Spinal cord (tissue), 10 donors: ENCODE results near the gene C1QTNF6. TPM values are rescaled to one million over a fixed set of nuclear protein-coding genes. Genes with fewer than 3 reads are reported as not detected.
"Not testable (repeated sequence)": the region's sequence is repeated elsewhere in the genome, so short reads cannot be mapped to it uniquely, and the experiment has no call there.

ENCODE experiments used
- DNase-seq, 6 donors: peaks; one replicate each; pipeline versions ENCODE4 v3.0.0 to v3.0.0-alpha.2; 2013 to 2015; ENCODE audit warnings: low spot score in 6 of 6, low read depth in 4 of 6
- H3K27ac ChIP-seq: one replicate; pipeline ENCODE4 v1.5.1; 2013; ENCODE audit warnings: low read depth, low read length, control low read depth
- H3K27me3 ChIP-seq: one replicate; pipeline ENCODE4 v1.6.1; 2013; ENCODE audit warnings: low read length; ENCODE audit not compliant: control insufficient read depth, insufficient read depth
- H3K36me3 ChIP-seq: one replicate; pipeline ENCODE4 v1.6.1; 2013; ENCODE audit warnings: low read length; ENCODE audit not compliant: control insufficient read depth, insufficient read depth
- H3K4me1 ChIP-seq: one replicate; pipeline ENCODE4 v1.6.1; 2013; ENCODE audit warnings: low read length; ENCODE audit not compliant: control insufficient read depth, insufficient read depth
- H3K4me3 ChIP-seq: one replicate; pipeline ENCODE4 v1.5.1; 2013; ENCODE audit warnings: low read depth, low read length, control low read depth
- H3K9me3 ChIP-seq: one replicate; pipeline ENCODE4 v1.6.1; 2013; ENCODE audit warnings: low read length; ENCODE audit not compliant: control insufficient read depth, insufficient read depth
- WGBS: methylation state at CpG from one replicate; pipeline ENCODE4 v1.1.5; 2013; ENCODE audit warnings: missing lambda C conversion rate; ENCODE audit not compliant: insufficient coverage; 5-methylcytosine and 5-hydroxymethylcytosine counted together
- long read RNA-seq, 4 donors: transcript quantifications; one replicate each; lab custom pipeline, GENCODE V29; 2026
- polyA plus RNA-seq, 2 donors: library from polyadenylated mRNA; unstranded; fragments of 120-200 nt; gene quantifications; one replicate each; pipeline ENCODE4 v1.2.1, GENCODE V29; 2013; ENCODE audit not compliant: insufficient read length in 2 of 2
- total RNA-seq, 2 donors: library from RNA; depleted of rRNA in 1 of 2; stranded (reverse); fragments of 120-200 nt in 1 of 2; fragments of >200 nt in 1 of 2; gene quantifications; one replicate each; pipeline versions ENCODE4 v1.2.3 to v1.2.4, GENCODE V29; 2013 to 2014
- donor health status: healthy.

Gene C1QTNF6
- total RNA-seq = 10 to 100 TPM in 1 of 2 donors, 1 to 10 TPM in 1; 7.5 to 12.4 TPM
- polyA plus RNA-seq = 10 to 100 TPM; 13.4 to 15.1 TPM
- long read RNA-seq, donor 1, partial matches to known transcripts = 0 of 3 reads
- long read RNA-seq, donor 1, other reads (novel, unspliced or antisense) = 0 of 3 reads
- long read RNA-seq, donor 2 = 0 reads
- long read RNA-seq, donor 3, partial matches to known transcripts = 0 of 4 reads
- long read RNA-seq, donor 3, other reads (novel, unspliced or antisense) = 0 of 4 reads
- long read RNA-seq, donor 4, partial matches to known transcripts = 0 of 5 reads
- long read RNA-seq, donor 4, other reads (novel, unspliced or antisense) = 0 of 5 reads

- Histone ChIP-seq H3K4me1 (peaks cover 19% of the 10 kb centered on the region), H3K27ac (peak within 1 kb of the TSS; percentile 90), H3K36me3 (peaks cover 4% of the 10 kb centered on the region), H3K4me3 (peak within 1 kb of the TSS; percentile 38), H3K27me3 (no peaks in the 10 kb centered on the region), H3K9me3 (no peaks in the 10 kb centered on the region)
- 40% methylated on average over 13 of the region's 17 CpGs for WGBS
- peak in 2 of 6 donors; percentile 60 to 78 for DNase-seq
Measured at GRCh38 chr22:37187891-37188761, at the start of gene C1QTNF6. Gene C1QTNF6, minus strand, starts transcription at chr22:37188247. Its CDS starts 34 bp downstream, at chr22:37188213.

- Histone ChIP-seq H3K27ac (no peak overlapping the region), H3K27me3 (peaks cover 6% of the 10 kb centered on the region), H3K36me3 (no peaks in the 10 kb centered on the region), H3K9me3 (no peaks in the 10 kb centered on the region), H3K4me1 (peaks cover 6% of the 10 kb centered on the region), H3K4me3 (no peak overlapping the region)
- 86% methylated on average over 2 of the region's 3 CpGs for WGBS
- no peak for DNase-seq
Measured at GRCh38 chr22:37235897-37236607, 48.0 kb upstream of the C1QTNF6 start.

DNA sequence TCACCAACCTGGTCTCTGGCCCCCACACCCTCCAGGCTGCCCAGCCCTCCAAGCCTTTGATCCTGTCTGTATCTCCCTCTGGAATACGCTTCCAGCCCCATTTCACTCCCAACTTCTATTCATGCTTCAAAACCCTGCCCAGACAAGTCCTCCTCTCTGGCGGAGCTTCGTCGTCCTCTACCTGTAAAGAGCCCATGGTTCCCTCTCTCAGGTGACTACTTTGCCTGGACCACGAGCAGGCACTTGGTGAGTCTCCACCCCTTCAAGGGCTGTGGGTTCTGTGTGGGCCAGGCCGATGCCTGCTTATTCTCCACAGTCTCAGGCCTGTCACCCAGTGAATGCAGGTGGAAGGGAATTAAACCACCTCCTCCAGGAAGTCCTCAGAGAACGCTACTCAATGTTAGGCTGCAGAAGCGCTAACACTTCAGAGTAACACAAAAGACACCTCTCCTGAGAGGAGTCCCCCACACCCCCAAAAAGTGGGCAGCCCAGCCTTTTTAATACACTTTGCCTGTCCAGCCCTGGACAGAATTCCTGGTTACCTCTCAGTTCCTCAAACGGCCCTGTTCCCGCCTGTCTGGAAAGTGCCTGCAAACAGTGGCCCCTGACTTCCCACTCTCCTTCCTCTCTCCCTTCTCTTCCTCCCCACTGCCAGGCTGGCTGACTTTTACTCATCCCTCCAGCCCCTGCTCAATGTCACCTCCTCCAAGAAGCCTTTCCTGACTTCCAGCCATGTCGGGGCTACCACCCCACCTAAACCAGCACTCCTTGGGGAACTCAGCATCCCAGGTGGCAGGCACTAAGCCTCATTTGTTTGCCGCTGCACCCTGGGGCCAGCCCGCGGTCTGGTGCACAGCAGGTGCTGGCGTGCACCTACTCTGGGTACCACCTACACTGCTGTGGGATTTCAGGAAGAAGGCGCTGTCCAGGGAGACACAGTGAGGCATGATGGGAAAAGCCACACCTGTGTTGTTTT, 47.0 kb upstream of the C1QTNF6 start:
- H3K36me3 ChIP-seq = no peaks in the 10 kb centered on the region
- H3K9me3 ChIP-seq = no peaks in the 10 kb centered on the region
- H3K4me1 ChIP-seq = peaks cover 6% of the 10 kb centered on the region
- H3K27me3 ChIP-seq = peaks cover 4% of the 10 kb centered on the region
- no peak overlapping the region for H3K27ac ChIP-seq
- 83% methylated on average over 13 of the region's 16 CpGs for WGBS
- no peak for DNase-seq
- H3K4me3 ChIP-seq = no peak overlapping the region

- Histone ChIP-seq H3K4me3 (no peak overlapping the region), H3K9me3 (no peaks in the 10 kb centered on the region), H3K27me3 (no peaks in the 10 kb centered on the region), H3K27ac (no peak overlapping the region), H3K4me1 (peaks cover 12% of the 10 kb centered on the region), H3K36me3 (no peaks in the 10 kb centered on the region)
- WGBS = 67% methylated on average over 27 of the region's 27 CpGs
- no peak for DNase-seq
Measured at GRCh38 chr22:37233751-37234631, 45.9 kb upstream of the C1QTNF6 start.

GRCh38 chr22:37233371-37233750, 45.3 kb upstream of the C1QTNF6 start:
- H3K4me1 ChIP-seq = peaks cover 19% of the 10 kb centered on the region
- H3K4me3 ChIP-seq, H3K27me3 ChIP-seq, H3K27ac ChIP-seq, H3K36me3 ChIP-seq, H3K9me3 ChIP-seq, DNase-seq: not testable (repeated sequence)
- 88% methylated on average over 11 of the region's 12 CpGs for WGBS

DNA sequence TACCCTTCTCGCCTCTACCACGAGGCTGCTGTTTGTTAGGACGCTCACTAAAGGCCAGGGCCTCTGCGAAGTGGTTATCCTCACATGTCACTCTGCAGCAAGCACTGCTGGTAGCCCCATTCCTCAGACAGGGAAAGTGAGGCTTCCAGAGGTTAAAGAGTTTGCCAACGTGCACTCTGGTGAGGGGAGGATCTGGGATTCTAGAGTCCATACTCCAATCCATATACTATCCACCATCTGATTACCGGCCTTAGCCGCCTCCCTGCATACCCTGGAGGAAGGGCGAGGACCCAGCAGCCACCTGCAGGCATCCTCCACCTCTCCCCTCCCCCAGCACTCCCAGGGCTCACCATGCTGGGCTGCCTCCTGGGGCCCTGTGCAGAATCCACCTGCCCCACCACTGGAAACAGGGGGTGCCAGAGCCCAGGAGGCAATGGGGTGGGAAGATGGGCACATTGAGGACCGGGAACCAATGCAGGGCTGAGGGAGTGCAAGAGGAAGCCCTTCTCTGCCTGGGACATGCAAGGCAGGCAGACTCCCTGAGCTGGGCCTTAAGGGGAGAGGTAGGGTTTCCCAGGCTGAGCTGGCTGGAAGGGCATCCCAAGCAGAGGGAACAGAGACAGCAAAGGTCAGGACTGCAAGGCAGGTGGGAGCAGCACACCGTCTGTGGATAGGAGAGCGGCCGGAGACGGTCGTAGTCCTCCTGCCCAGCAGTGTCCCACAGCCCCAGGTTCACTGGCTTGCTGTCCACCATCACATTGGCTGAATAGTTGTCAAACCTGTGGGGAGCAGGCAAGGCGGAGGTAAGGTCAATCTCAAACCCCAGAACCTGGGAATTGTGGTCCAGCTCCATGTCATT, 44.3 kb upstream of the C1QTNF6 start:
- Histone ChIP-seq H3K4me1 (peaks cover 16% of the 10 kb centered on the region), H3K4me3 (no peak overlapping the region), H3K27ac (no peak overlapping the region), H3K36me3 (no peaks in the 10 kb centered on the region), H3K27me3 (no peaks in the 10 kb centered on the region), H3K9me3 (no peaks in the 10 kb centered on the region)
- DNase-seq = no peak
- WGBS = 87% methylated on average over 13 of the region's 15 CpGs

DNA sequence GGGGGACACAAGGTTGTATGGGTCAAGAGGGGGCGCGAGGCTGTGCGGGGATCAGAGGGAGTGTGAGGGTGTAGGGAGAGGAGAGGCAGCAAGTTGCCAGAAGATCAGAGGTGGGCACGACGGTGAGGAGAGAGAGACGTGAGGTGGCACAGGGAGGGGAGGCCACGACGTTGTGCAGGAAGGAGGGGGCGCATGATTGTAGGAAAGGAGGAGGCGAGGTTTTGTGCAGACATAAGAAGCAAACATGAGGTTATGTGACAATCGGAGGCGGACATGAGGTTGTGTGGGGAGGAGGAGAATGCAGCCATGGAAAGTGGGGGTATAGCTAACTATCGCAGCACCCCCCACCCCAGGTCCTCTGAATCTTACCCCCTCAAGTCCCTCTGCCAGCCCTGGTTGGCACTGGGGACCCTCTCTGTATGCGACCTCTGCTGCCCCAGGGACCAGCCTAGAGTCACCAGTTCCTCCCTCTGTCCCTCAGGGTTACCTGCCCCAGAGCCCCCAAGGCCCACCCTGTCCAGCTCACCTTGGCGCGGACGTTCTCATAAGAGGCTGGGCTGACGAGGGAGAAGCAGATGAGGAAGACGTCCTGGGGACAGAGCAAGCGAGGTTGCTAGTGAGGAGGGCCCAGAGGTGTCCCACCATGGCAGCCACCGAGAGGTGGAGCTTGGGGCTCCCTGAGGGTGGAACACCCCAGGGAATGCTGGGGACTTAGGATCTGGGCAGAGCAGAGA, 43.5 kb upstream of the C1QTNF6 start:
- Histone ChIP-seq H3K4me1 (peaks cover 14% of the 10 kb centered on the region), H3K9me3 (no peaks in the 10 kb centered on the region), H3K4me3 (no peak overlapping the region), H3K27me3 (no peaks in the 10 kb centered on the region), H3K36me3 (no peaks in the 10 kb centered on the region), H3K27ac (no peak overlapping the region)
- WGBS = 79% methylated on average over 18 of the region's 21 CpGs
- no peak for DNase-seq
